HG02973 (cell line): ENCODE results near the gene ICA1.
"Not testable (repeated sequence)": the region's sequence is repeated elsewhere in the genome, so short reads cannot be mapped to it uniquely, and the experiment has no call there.

Experiments used
- ATAC-seq: cut with Tn5 transposase; IDR thresholded peaks from one replicate; pipeline ENCODE4 v1.9.1; 2021; ENCODE audit warnings: moderate library complexity; ENCODE audit not compliant: unreplicated experiment

ICA1 gene

GRCh38 chr7:8109196-8110022, 152.6 kb downstream of the ICA1 start:
- no peak for ATAC-seq

- no peak for ATAC-seq
Observed at GRCh38 chr7:8105449-8106095, 156.4 kb downstream of the ICA1 start.

GRCh38 chr7:8103282-8103681, 158.7 kb downstream of the ICA1 start:
- no peak for ATAC-seq

GRCh38 chr7:8101292-8101691, 160.7 kb downstream of the ICA1 start:
- ATAC-seq = not testable (repeated sequence)

- ATAC-seq = no peak
Observed at GRCh38 chr7:8094164-8095140, 167.5 kb downstream of the ICA1 start.

GRCh38 chr7:8092140-8092539, 169.8 kb downstream of the ICA1 start:
- ATAC-seq = no peak

GRCh38 chr7:8089036-8089780, 172.8 kb downstream of the ICA1 start:
- no peak for ATAC-seq

GRCh38 chr7:8086239-8086638, 175.7 kb downstream of the ICA1 start:
- ATAC-seq = no peak

- ATAC-seq = no peak
Observed at GRCh38 chr7:8085420-8085819, 176.5 kb downstream of the ICA1 start.

GRCh38 chr7:8084836-8085235, 177.1 kb downstream of the ICA1 start:
- no peak for ATAC-seq

- no peak for ATAC-seq
Observed at GRCh38 chr7:8082762-8083161, 179.2 kb downstream of the ICA1 start.

GRCh38 chr7:8078418-8078817, 183.5 kb downstream of the ICA1 start:
- no peak for ATAC-seq

GRCh38 chr7:8070451-8071180, 191.4 kb downstream of the ICA1 start:
- ATAC-seq = no peak

GRCh38 chr7:8068892-8069686, 192.9 kb downstream of the ICA1 start:
- no peak for ATAC-seq

GRCh38 chr7:8065356-8065813, 196.6 kb downstream of the ICA1 start:
- no peak for ATAC-seq

GRCh38 chr7:8064828-8065227, 197.1 kb downstream of the ICA1 start:
- no peak for ATAC-seq

- ATAC-seq = no peak
Observed at GRCh38 chr7:8063706-8064297, 198.2 kb downstream of the ICA1 start.

- ATAC-seq = not testable (repeated sequence)
Observed at GRCh38 chr7:8063300-8063699, 198.7 kb downstream of the ICA1 start.
